ENCODE data around the gene EXOC6B. TPM values are rescaled to one million over a fixed set of nuclear protein-coding genes. Genes with fewer than 3 reads are reported as not detected.
"Not testable (repeated sequence)": the region's sequence is repeated elsewhere in the genome, so short reads cannot be mapped to it uniquely, and the experiment has no call there.

The EXOC6B gene
- total RNA-seq, 1 experiment from 2014 or later: 8.4 TPM

DNA sequence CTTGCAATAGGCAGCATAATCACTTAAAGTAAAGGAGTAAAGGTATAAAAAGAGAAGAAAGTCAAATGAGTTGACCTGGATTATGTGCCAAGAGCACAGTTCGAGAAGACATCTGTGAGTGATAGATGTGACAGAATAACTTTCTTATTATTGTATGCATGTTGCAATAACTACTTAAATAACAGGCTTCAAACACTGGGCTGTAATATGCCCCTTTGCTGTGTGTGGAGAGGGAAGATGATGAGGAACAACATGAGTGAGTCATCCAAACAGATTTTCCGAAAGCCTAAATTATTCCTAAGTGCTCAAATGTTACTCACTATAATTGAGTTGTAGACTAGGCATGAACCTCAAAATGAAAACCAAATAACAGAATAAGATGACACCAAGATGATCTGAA lies 328.1 kb downstream of the EXOC6B start:
- DNase-seq (ENCODE audit: extremely low read depth, low read depth): no peak

DNA sequence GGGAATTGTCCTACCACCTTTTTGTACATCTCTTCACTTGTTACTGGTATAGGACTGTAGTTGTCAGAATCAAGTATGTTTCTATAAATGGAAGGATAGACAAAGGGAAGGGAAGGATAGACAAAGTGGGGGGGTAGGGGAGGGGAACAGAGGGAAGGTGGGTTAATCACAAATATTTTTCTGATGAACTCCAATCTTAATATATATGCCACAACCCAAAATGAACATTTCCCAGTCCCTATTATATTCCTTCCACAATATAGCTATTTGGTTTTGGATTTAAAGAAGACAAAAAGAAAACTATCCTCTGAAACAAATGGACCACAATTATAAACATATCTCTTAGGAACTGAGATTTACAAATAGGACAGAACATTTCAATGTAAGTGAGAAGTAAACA lies 329.4 kb downstream of the EXOC6B start:
- no peak for DNase-seq (ENCODE audit: extremely low read depth, low read depth)

DNA sequence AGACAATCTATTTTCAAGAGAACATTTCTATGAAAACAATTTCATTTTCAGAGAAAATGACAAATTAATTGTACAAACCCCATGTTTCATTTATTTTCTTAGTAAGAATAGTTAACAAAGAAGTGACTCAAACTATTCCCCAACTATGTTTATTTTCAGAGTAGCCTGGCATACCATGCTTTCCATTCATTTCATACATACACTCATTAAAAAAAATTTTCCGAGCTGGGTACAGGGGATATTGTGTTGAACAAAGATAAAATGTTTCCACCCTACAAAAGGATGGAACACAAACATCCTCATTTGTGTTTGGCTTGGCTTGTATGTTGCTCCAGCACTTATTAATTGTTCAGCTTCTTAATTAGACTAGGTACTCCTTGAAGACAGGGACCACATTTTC lies 331.4 kb downstream of the EXOC6B start:
- no peak for DNase-seq (ENCODE audit: extremely low read depth, low read depth)

DNA sequence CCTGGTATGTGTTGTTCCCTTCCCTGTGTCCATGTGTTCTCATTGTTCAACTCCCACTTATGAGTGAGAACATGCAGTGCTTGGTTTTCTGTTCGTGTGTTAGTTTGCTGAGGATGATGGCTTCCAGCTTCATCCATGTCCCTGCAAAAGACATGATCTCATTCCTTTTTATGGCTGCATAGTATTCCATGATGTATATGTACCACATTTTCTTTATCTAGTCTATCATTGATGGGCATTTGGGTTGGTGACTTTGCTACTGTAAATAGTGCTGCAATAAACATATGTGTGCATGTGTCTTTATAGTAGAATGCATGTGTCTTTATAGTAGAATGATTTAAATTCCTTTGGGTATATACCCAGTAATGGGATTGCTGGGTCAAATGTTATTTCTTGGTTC lies 341.2 kb downstream of the EXOC6B start:
- DNase-seq (ENCODE audit: extremely low read depth, low read depth): not testable (repeated sequence)

DNA sequence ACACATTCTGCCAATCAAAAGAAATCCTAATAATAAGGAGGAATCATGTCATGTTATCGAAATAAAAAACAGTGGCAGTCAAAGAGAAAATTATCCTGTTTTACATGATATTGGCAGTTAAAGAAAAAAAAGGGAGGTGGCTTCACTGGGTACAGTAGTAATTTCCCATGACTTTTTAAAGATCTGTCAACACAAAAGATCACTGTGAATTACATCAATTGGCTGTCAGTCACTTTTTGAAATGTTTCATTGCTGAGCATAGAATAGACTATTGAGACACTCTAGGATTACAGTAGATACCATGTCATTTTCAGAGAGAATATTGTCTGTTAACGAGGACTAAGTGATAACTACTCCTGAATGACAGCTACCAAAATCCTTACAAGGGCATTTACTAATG lies 342.5 kb downstream of the EXOC6B start:
- DNase-seq (ENCODE audit: extremely low read depth, low read depth): no peak

DNA sequence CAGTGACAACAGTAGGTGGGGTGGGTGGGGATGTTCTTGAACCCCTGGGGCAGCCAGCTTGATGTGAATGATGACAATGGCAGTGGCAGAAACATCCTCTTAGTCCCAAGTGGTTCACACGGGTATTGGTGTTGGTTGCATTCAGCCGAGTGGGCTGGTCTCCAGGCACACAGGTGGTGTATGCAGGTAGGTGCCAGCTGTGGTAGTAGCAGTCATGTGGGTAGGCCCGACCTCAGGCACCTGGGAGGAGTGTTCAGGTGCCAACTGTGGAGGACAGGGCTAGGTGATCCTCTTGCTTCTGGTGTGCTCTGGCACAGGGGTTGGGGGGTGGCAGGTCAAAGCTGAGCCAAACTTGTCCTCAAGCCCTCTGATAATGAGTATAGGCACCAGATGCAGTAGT lies 350.6 kb downstream of the EXOC6B start:
- DNase-seq (ENCODE audit: extremely low read depth, low read depth): no peak

DNA sequence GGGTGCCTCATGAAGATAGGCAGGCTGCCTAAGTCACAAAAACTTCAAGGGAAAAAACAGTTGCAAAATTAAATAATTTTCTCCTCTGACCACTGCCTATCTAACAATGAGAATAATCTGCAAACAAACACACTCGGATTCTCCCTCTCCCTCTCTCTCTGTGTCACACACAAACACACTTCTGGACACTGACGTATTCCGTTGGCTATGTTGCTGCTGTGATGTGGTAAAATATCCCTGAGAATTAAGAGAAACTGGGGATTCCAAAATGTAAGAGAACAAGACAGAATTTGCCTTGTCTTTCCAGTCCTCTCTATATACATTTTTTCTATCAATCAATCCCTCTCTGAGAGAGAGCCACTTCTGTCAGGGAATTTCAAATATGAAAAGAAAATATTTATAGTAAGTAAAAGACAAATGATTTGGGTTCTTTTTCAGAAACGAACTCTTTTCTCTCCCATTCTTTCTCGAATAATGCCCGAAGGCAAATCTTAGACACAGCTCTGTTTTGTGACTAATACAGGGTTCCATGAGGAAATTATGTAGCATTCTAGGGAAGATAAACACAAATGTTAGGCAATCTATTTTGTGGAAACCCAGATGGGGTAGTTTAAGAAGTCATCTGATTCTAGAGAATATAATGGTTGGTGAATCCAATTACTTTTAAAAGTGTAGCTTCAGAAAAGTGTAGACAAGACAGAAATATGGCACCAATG lies 367.9 kb downstream of the EXOC6B start:
- no peak for DNase-seq (ENCODE audit: extremely low read depth, low read depth)

DNA sequence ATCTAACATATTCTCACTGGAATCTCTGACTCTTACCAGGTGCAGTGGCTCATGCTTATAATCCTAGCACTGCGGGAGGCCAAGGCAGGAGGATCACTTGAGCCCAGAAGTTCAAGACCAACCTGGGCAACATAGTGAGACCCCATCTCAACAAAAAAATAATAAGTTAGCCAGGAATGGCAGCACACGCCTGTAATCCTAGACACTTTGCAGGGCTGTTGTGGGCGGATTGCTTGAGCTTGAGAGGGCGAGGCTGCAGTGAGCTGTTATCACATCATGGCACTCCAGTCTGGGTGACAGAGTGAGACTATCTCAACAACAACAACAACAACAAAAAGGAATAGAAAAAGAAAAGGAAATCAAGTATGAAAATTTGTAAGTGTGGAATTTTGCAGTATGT lies 371.6 kb downstream of the EXOC6B start:
- no peak for DNase-seq (ENCODE audit: extremely low read depth, low read depth)

DNA sequence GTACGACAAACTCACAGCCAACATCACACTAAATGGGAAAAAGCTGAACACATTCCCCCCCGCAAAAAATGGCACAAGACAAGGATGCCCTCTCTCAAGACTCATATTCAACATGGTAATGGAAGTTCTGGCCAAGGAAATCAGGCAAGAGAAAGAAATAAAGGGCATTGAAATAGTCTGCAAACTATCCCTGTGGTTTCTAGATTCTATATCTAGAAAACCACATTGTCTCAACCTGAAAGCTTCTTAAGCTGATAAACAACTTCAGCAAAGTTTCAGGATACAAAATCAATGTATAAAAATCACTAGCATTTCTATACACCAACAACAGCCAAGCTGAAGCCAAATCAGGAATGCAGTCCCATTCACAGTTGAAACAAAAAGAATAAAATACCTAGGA lies 383.6 kb downstream of the EXOC6B start:
- no peak for DNase-seq (ENCODE audit: extremely low read depth, low read depth)

DNA sequence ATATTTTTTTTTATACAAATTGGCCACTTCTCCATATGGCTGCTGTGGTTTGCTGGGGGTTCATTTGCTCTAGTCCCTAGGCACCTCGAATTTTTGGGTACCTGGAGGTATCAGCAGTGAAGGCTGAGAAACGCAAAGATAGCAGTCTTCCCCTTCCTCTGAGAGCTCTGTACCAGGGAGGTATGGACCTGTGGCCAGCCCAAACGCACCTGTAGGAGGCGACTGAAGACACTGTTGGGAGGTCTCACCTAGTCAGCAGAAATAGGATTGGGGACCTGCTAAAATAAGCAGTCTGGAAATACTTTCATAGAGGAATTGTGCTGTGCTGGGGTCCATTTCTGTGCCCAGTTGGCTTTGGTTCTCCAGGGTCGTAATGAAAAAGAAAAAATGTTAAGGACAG lies 385.9 kb downstream of the EXOC6B start:
- DNase-seq (ENCODE audit: extremely low read depth, low read depth): no peak

DNA sequence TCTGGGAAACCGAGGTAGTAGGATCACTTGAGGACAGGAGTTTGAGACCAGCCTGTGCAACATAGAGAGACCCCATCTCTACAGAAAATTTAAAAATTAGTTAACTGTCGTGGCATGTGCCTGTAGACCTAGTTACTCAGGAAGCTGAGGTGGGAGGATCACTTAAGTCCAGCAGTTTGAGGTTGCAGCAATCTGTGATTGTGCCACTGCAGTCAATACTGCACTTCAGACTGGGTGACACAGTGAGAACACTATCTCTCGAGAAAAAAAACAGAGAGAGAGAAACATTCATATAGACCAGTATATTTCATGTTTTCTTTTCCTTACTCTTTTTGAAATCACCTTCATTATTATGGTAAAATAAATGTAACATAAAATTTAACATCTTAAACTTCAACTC lies 387.5 kb downstream of the EXOC6B start:
- no peak for DNase-seq (ENCODE audit: extremely low read depth, low read depth)

DNA sequence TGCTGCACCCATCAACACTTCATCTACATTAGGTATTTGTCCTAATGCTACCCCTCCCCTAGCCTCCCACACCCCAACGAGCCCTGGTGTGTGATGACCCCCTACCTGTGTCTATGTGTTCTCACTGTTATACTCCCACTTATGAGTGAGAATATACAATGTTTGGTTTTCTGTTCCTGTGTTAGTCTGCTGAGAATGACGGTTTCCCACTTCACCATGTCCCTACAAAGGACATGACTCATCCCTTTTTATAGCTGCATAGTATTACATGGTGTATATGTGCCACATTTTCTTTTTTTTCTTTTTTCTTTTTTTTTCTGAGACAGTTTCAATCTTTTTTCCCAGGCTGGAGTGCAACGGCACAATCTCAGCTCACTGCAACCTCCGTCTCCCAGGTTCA lies 394.1 kb downstream of the EXOC6B start:
- no peak for DNase-seq (ENCODE audit: extremely low read depth, low read depth)

DNA sequence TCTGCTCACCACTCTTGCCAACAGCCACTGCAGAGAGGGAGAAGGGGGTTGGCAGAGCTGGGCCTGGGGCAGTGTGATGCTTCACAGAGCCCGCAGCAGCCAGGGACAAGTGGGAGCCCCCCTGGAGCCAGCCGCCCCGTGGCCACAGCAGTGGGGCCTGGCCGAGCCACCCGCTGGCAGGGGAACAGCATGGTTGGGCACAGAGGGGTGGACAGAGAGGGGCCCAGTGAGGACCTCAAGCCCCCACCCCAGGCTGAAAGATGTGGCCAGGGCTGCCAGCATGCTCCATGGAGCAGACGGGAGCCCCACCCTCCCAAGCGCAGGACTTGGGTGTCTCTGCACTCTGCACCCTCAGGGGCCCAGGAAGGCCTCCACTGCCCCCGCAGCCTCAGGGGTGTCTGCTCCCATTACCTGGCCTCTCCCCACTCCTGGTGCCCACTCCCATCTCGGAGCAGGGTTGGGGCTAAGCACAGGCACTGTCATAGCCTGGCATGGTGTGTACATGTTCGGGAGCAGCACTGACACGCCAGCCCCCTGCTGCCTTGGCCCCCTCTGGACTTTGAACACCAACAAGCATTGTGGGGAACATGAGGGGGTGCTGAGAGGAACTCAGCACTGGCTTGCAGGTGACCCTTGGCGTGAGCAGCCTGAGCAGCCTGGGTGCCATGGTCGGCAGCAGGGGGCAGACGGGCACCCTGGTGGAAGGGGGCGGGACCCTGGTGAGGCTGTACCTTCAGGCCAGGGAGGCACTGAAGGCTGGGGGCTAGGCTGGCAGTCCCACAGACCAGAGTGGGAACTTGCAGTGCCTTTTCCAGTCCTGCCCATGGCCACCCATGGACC lies 398.6 kb downstream of the EXOC6B start:
- no peak for DNase-seq (ENCODE audit: extremely low read depth, low read depth)

DNA sequence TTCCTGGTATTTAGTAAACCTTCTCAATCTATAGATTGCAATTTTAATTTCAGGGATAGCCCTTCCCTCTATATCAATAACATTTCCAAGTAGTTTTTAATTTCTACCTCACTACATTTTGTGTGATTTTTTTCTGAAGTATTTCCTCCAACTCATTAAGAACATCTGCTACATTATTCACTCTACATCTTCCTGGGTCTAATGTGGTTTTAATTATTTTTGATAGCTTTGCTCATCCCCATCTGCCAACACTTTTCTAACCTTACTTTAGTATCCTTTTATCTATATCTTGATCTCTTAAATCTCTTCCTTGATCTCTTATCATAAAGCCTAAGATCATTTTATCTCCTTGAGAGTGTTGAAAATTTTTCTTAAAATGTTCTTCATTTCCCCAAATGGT lies 399.8 kb downstream of the EXOC6B start:
- DNase-seq (ENCODE audit: extremely low read depth, low read depth): no peak

DNA sequence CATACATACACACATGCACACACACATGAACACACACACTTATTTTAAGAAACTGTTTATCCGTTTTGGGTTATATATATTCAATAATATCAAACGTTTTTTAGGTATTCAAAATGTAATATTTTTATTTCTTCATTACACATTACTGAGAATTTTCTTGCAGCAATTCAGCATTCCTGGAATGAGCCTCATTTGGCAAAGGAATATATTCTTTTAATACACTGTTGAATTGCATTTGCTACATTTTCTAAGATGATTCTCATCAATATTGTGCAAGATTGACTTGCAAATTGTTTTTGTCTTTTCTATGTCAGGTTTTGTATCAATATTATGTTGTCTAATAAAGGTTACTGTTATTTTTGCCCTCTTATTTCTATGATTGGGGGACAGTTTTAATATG lies 402.1 kb downstream of the EXOC6B start:
- DNase-seq (ENCODE audit: extremely low read depth, low read depth): no peak

DNA sequence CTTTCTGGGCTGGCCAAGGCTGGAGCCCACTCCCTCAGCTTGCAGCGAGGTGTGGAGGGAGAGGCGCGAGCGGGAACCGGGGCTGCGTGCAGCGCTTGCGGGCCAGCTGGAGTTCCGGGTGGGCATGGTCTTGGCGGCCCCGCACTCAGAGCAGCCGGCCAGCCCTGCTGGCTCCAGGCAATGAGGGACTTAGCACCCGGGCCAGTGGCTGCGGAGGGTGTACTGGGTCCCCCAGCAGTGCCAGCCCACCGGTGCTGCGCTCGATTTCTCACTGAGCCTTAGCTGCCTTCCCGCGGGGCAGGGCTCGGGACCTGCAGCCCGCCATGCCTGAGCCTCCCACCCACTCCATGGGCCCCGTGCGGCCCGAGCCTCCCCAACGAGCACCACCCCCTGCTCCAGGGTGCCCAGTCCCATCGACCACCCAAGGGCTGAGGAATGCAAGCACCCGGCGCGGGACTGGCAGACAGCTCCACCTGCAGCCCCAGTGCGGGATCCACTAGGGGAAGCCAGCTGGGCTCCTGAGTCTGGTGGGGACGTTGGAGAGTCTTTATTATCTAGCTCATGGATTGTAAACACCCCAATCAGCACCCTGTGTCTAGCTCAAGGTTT lies 404.0 kb downstream of the EXOC6B start:
- DNase-seq (ENCODE audit: extremely low read depth, low read depth): not testable (repeated sequence)

DNA sequence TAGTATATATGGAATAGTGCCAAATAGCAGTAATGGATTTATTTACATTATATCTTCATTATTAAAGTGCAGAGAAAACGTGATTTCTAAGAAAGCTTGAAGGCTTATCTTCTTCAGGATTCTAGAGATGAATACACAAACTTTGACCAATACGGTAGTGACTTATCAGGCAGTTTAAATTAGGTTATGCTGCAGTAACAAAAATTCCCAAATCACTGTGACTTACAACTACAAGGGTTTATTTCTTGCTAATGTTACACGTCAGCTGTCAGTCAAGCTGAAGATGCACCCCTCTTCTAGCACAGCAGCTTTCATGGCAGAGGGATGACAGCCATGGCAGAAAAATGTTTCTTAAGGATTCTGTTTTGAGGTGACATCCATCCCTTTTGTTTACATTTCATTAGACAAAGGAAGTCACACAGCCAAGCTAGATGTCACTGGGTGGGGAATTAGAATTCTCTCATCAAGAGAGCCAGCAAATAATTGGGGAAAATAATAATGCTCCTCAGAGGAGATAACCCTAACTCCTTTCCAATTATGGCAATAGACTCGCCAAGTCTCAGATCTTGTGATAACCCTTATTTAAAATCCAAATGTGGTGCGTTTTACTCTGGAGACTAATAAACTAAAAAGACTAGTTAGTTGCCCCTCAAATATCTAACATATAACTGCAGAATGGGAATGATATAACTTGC lies 409.9 kb downstream of the EXOC6B start:
- DNase-seq (ENCODE audit: extremely low read depth, low read depth): no peak

DNA sequence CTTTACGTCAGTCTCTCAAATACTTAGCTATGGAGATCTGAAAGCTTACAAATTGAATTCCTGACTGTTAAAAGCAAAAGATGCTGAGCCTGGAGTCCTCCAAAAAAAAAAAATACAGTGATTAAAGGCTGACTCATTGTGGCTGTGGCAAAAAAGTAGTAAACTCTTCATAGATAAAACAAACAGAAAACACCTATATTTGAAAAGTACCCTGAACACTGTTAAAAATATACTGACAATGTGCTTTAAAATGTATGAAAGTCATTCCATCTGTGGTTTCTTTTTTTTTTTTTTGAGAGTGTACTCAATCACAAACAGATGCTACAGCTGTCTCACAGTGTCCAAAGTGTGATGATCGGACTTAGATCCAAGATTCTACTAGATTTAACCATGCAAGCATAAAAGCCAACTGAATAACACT lies 410.6 kb downstream of the EXOC6B start:
- DNase-seq (ENCODE audit: extremely low read depth, low read depth): no peak

DNA sequence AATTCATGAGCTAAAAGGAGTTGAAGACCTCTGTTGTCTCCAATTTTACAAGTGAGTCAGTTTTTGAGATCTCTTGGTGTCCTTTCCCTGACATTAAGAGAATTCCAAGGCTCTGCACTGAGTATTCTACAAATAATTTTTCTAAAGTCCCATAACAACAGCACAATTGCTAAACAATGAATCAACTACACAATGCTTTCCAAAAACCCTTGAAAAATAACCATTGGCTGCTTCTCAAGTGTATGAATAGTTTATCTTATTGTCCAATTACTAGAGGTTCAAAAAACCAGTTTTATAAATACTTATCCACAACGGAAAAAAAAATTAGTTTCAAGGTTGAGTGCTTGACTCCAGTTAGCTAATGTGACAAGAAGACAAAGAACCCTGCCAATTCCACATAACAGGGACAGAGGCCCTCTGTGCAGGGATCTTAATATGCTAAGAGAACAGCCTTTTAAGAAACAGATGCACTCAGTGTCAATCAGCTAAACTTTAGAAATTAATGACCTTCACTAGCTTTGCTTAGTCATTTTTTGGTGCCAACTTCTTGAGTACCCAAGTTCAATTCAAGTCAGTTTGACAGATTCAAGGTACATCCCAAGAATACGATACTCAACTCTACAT lies 411.6 kb downstream of the EXOC6B start:
- no peak for DNase-seq (ENCODE audit: extremely low read depth, low read depth)

DNA sequence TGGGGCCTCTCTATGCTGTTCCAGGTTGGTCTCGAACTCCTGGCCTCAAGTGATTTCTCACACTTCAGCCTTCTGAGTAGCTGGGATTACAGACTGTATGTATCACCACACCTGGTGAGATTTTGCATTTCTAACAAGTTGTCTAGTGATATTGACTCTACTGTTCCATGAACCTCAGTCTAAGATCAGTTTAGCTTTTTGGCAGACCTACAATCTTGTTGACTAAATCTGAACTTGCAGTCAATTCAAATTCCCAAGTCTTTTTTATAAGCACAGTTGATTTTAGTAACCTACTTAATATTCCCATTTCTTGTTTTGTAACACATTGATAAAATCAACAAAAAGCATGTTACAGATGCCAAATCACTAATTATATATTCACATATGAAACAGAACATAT lies 412.1 kb downstream of the EXOC6B start:
- DNase-seq (ENCODE audit: extremely low read depth, low read depth): no peak

DNA sequence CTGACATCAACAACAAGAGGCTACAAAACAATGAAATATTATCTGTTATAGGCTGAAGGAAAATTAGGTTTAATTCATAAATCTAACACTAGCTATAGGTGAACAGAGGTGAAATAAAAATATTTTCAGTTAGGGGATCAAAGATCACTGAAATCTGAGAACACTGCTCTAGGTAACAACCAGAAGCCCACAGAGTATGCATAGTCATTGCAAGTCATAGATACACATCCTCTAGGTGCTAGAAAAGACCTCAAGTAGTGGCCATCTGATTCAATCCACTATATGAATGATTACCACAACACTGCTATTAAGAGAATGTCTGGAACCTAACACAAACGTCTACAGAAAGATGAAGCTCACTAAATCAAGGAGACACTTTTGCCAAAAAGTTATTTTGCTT lies 413.6 kb downstream of the EXOC6B start:
- DNase-seq (ENCODE audit: extremely low read depth, low read depth): no peak
